Fibroblast of skin of abdomen (primary cell): ENCODE results near the gene GNL2.
"Not testable (repeated sequence)": the region's sequence is repeated elsewhere in the genome, so short reads cannot be mapped to it uniquely, and the experiment has no call there.

ENCODE experiments used
- DNase-seq: peaks from one replicate; pipeline ENCODE4 v3.0.0-alpha.2; 2013

Gene GNL2

GRCh38 chr1:37559080-37559479 is 36.7 kb downstream of the GNL2 start:
- DNase-seq = no peak

GRCh38 chr1:37558411-37558810 is 37.3 kb downstream of the GNL2 start:
- no peak for DNase-seq

- DNase-seq = no peak
Observed at GRCh38 chr1:37557402-37557801, 38.3 kb downstream of the GNL2 start.

GRCh38 chr1:37556712-37557196 is 39.0 kb downstream of the GNL2 start, which contains the start of gene DNALI1:
Gene DNALI1, plus strand, starts transcription at chr1:37556940. Its CDS starts 55 bp downstream, at chr1:37556995.
- peak; percentile 84 for DNase-seq

- peak; percentile 93 for DNase-seq
Observed at GRCh38 chr1:37553927-37554808, 41.6 kb downstream of the GNL2 start, which contains the start of gene SNIP1. Gene SNIP1, minus strand, starts transcription at chr1:37554293. Its CDS starts 64 bp downstream, at chr1:37554229.

GRCh38 chr1:37553598-37553926 is 42.2 kb downstream of the GNL2 start:
- no peak for DNase-seq

- no peak for DNase-seq
Observed at GRCh38 chr1:37549341-37549740, 46.4 kb downstream of the GNL2 start.

- DNase-seq = no peak
Observed at GRCh38 chr1:37545019-37545418, 50.7 kb downstream of the GNL2 start.

- DNase-seq = no peak
Observed at GRCh38 chr1:37544530-37544929, 51.2 kb downstream of the GNL2 start.

- no peak for DNase-seq
Observed at GRCh38 chr1:37540036-37540785, 55.5 kb downstream of the GNL2 start.

GRCh38 chr1:37539154-37539553 is 56.6 kb downstream of the GNL2 start:
- DNase-seq = not testable (repeated sequence)

- DNase-seq = no peak
Observed at GRCh38 chr1:37537378-37537777, 58.4 kb downstream of the GNL2 start.

GRCh38 chr1:37533317-37534093 is 62.2 kb downstream of the GNL2 start:
- DNase-seq = no peak

- not testable (repeated sequence) for DNase-seq
Observed at GRCh38 chr1:37532418-37533156, 63.1 kb downstream of the GNL2 start.

GRCh38 chr1:37529888-37530287 is 65.8 kb downstream of the GNL2 start:
- DNase-seq = not testable (repeated sequence)

GRCh38 chr1:37519613-37520012 is 76.1 kb downstream of the GNL2 start:
- no peak for DNase-seq

- DNase-seq = not testable (repeated sequence)
Observed at GRCh38 chr1:37518929-37519328, 76.8 kb downstream of the GNL2 start.

GRCh38 chr1:37518241-37518640 is 77.5 kb downstream of the GNL2 start:
- DNase-seq = not testable (repeated sequence)

GRCh38 chr1:37517569-37517968 is 78.2 kb downstream of the GNL2 start:
- no peak for DNase-seq
